Mesendoderm (in vitro differentiated cells): ENCODE data around the gene ERG.

Experiments used
- DNase-seq: peaks from one replicate; pipeline ENCODE4 v3.0.0; 2013
- H2AK5ac ChIP-seq: 2 replicates; pipeline ENCODE4 v1.6.1; 2013; ENCODE audit warnings: low read length, inconsistent platforms
- H2BK120ac ChIP-seq: 2 replicates; pipeline ENCODE4 v1.6.1; 2013; ENCODE audit warnings: low read depth, mild to moderate bottlenecking, low read length, moderate library complexity, mixed read lengths
- H2BK15ac ChIP-seq: replicated peaks from 2 replicates; pipeline ENCODE4 v1.6.1; 2013; ENCODE audit warnings: low read depth, mild to moderate bottlenecking, moderate library complexity
- H2BK5ac ChIP-seq: 2 replicates; pipeline ENCODE4 v1.6.1; 2013; ENCODE audit warnings: low read length, inconsistent platforms
- H3K18ac ChIP-seq: 2 replicates; pipeline ENCODE4 v1.6.1; 2013; ENCODE audit warnings: mild to moderate bottlenecking, low read length, mixed read lengths
- H3K23ac ChIP-seq: one replicate; pipeline ENCODE4 v1.6.1; 2013; ENCODE audit warnings: low read length
- H3K27ac ChIP-seq: 2 replicates; pipeline ENCODE4 v1.5.1; 2013; ENCODE audit warnings: low read depth, mild to moderate bottlenecking, inconsistent platforms, low read length, moderate library complexity
- H3K27me3 ChIP-seq: 2 replicates; pipeline ENCODE4 v1.6.1; 2013; ENCODE audit warnings: low read length, control low read depth, mild to moderate bottlenecking, inconsistent platforms; ENCODE audit not compliant: insufficient read depth, poor library complexity
- H3K36me3 ChIP-seq: 2 replicates; pipeline ENCODE4 v1.6.1; 2013; ENCODE audit warnings: low read length, inconsistent platforms; ENCODE audit not compliant: control insufficient read depth, insufficient read depth
- H3K4ac ChIP-seq: one replicate; pipeline ENCODE4 v1.6.1; 2013; ENCODE audit warnings: low read depth, mild to moderate bottlenecking, low read length, moderate library complexity
- H3K4me1 ChIP-seq: 2 replicates; pipeline ENCODE4 v1.6.1; 2013; ENCODE audit warnings: low read depth, low read length, inconsistent platforms; ENCODE audit not compliant: control insufficient read depth
- H3K4me2 ChIP-seq: 2 replicates; pipeline ENCODE4 v1.6.1; 2013; ENCODE audit warnings: low read length
- H3K4me3 ChIP-seq: 2 replicates; pipeline ENCODE4 v1.5.1; 2013; ENCODE audit warnings: mild to moderate bottlenecking, low read length
- H3K56ac ChIP-seq: one replicate; pipeline ENCODE4 v1.6.1; 2013; ENCODE audit warnings: low read length
- H3K79me1 ChIP-seq: 2 replicates; pipeline ENCODE4 v1.6.1; 2013; ENCODE audit warnings: low read length, inconsistent platforms
- H3K79me2 ChIP-seq: 2 replicates; pipeline ENCODE4 v1.6.1; 2013; ENCODE audit warnings: mild to moderate bottlenecking, low read length; ENCODE audit not compliant: control insufficient read depth, insufficient read depth
- H3K9ac ChIP-seq: 2 replicates; pipeline ENCODE4 v1.6.1; 2013; ENCODE audit warnings: low read length, inconsistent platforms
- H4K5ac ChIP-seq: one replicate; pipeline ENCODE4 v1.6.1; 2013; ENCODE audit warnings: low read length
- H4K8ac ChIP-seq: one replicate; pipeline ENCODE4 v1.6.1; 2013; ENCODE audit warnings: low read depth, mild to moderate bottlenecking, control low read depth, low read length, moderate library complexity
- WGBS: extraction: QIAGEN DNeasy Blood & Tissue Kit; methylation state at CpG from one replicate; pipeline ENCODE4 v1.1.7; 2013; ENCODE audit warnings: low lambda C conversion rate, missing lambda C conversion rate; ENCODE audit not compliant: insufficient coverage; ENCODE audit errors: extremely low coverage; 5-methylcytosine and 5-hydroxymethylcytosine counted together

ERG gene

DNA sequence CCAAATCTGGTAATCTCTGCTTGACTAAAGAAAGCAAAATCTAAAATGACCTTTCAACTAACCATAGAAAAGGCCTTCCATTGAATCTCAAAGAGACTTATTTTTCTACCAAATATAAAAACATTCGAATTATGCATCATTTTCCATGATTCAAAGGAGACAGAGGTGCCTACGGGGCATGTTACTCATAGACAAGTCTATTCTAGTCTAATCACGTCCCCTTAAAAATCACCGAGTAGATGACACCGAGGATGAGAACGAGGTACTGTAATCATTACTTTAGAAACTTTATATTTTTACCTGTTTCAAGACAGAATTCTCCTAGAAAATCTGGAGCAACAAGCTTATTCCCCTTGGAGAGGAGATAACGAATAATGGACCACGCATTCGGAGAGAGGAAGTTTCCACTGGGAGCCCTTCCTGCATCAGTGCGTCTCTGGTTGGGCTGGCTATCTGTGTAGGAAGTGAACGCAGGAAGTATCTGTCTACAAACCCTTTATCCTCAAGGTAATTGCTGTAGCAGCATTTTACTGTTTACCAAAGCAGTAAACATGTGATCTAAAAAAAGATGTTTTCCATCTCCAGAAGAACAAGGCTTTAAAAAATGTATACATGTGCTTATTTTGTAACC is 9.5 kb downstream of the ERG start:
- no CpG with 5 or more reads among the region's 11 CpGs for WGBS
- no peaks in the 10 kb centered on the region for H3K27me3 ChIP-seq

GRCh38 chr21:38487901-38488639 is 10.2 kb downstream of the ERG start:
- Histone ChIP-seq H3K79me2 (no peaks in the 10 kb centered on the region), H3K18ac (no peak overlapping the region)

More for the DNA sequence above, 9.5 kb downstream of the ERG start:
- no peak for DNase-seq
- no peak overlapping the region for H2BK15ac ChIP-seq
- H4K8ac ChIP-seq, result no peak overlapping the region
- H2BK120ac ChIP-seq, result no peak overlapping the region
- H3K79me1 ChIP-seq, result no peaks in the 10 kb centered on the region
- H3K4ac ChIP-seq, result no peak overlapping the region
- H3K4me1 ChIP-seq, result peaks cover 2% of the 10 kb centered on the region
- H3K79me2 ChIP-seq, result no peaks in the 10 kb centered on the region
- H3K36me3 ChIP-seq, result no peaks in the 10 kb centered on the region
- H3K4me2 ChIP-seq, result no peak overlapping the region
- no peak overlapping the region for H3K27ac ChIP-seq
- H3K56ac ChIP-seq, result no peak overlapping the region
- H4K5ac ChIP-seq, result no peak overlapping the region
- H3K4me3 ChIP-seq, result no peak overlapping the region
- no peak overlapping the region for H3K9ac ChIP-seq
- H3K18ac ChIP-seq, result no peak overlapping the region
- H3K23ac ChIP-seq, result no peak overlapping the region
- H2BK5ac ChIP-seq, result no peak overlapping the region
- no peak overlapping the region for H2AK5ac ChIP-seq

GRCh38 chr21:38486706-38487105 is 11.6 kb downstream of the ERG start:
- Histone ChIP-seq H3K4me3 (no peak overlapping the region), H2BK15ac (no peak overlapping the region), H3K36me3 (no peaks in the 10 kb centered on the region), H3K18ac (no peak overlapping the region), H2AK5ac (no peak overlapping the region), H3K4ac (no peak overlapping the region), H2BK5ac (no peak overlapping the region), H3K9ac (no peak overlapping the region), H3K4me1 (peaks cover 2% of the 10 kb centered on the region), H3K27ac (no peak overlapping the region), H4K5ac (no peak overlapping the region), H2BK120ac (no peak overlapping the region), H4K8ac (no peak overlapping the region), H3K79me2 (no peaks in the 10 kb centered on the region), H3K27me3 (no peaks in the 10 kb centered on the region), H3K4me2 (no peak overlapping the region), H3K56ac (no peak overlapping the region), H3K79me1 (no peaks in the 10 kb centered on the region), H3K23ac (no peak overlapping the region)
- DNase-seq, result no peak
- no CpG with 5 or more reads among the region's 6 CpGs for WGBS

More at GRCh38 chr21:38487901-38488639, 10.2 kb downstream of the ERG start:
- no peak overlapping the region for H4K8ac ChIP-seq
- H2AK5ac ChIP-seq, result no peak overlapping the region
- no peak overlapping the region for H3K4me2 ChIP-seq
- no peak overlapping the region for H4K5ac ChIP-seq
- WGBS, result no CpG with 5 or more reads among the region's 10 CpGs
- no peak overlapping the region for H3K9ac ChIP-seq
- H2BK15ac ChIP-seq, result no peak overlapping the region
- no peak overlapping the region for H3K27ac ChIP-seq
- no peak overlapping the region for H2BK120ac ChIP-seq
- H3K79me1 ChIP-seq, result no peaks in the 10 kb centered on the region
- H3K4me1 ChIP-seq, result peaks cover 2% of the 10 kb centered on the region
- DNase-seq, result no peak
- H3K4ac ChIP-seq, result no peak overlapping the region
- H3K27me3 ChIP-seq, result no peaks in the 10 kb centered on the region
- no peaks in the 10 kb centered on the region for H3K36me3 ChIP-seq
- H3K56ac ChIP-seq, result no peak overlapping the region
- H2BK5ac ChIP-seq, result no peak overlapping the region
- no peak overlapping the region for H3K4me3 ChIP-seq
- H3K23ac ChIP-seq, result no peak overlapping the region

DNA sequence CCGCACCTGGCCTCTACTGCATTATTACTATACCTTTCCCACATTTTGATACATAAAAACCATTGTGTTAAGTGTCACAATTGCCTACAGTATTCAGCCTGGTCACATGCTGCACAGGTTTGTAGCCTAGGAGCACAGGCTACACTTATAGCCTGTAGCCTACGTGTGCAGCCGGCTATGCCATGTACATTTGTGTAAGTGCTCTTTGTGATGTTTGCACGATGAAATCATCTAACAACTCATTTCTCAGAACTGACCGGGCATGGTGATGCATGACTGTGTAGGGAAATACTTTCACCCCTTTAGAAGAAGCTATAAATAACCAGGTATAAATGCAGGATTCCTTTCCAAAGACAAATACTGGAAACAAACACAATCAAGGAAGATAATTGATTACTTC is 12.1 kb downstream of the ERG start:
- no peak overlapping the region for H3K56ac ChIP-seq
- H3K23ac ChIP-seq, result no peak overlapping the region
- no peak overlapping the region for H4K8ac ChIP-seq
- no peak overlapping the region for H3K27ac ChIP-seq
- H2BK120ac ChIP-seq, result no peak overlapping the region
- no peak for DNase-seq
- no peak overlapping the region for H3K9ac ChIP-seq
- H3K79me1 ChIP-seq, result no peaks in the 10 kb centered on the region
- H3K18ac ChIP-seq, result no peak overlapping the region
- no peak overlapping the region for H2BK5ac ChIP-seq
- H3K27me3 ChIP-seq, result no peaks in the 10 kb centered on the region
- no peak overlapping the region for H2AK5ac ChIP-seq
- no peak overlapping the region for H3K4me3 ChIP-seq
- no peak overlapping the region for H4K5ac ChIP-seq
- no CpG with 5 or more reads among the region's 5 CpGs for WGBS
- H3K4me1 ChIP-seq, result peaks cover 2% of the 10 kb centered on the region
- H3K36me3 ChIP-seq, result no peaks in the 10 kb centered on the region
- H3K4me2 ChIP-seq, result no peak overlapping the region
- H3K79me2 ChIP-seq, result no peaks in the 10 kb centered on the region
- H3K4ac ChIP-seq, result no peak overlapping the region
- no peak overlapping the region for H2BK15ac ChIP-seq

- no peak overlapping the region for H2BK15ac ChIP-seq
- peaks cover 2% of the 10 kb centered on the region for H3K4me1 ChIP-seq
- H3K18ac ChIP-seq, result no peak overlapping the region
- no peak overlapping the region for H4K8ac ChIP-seq
- no CpG with 5 or more reads among the region's 12 CpGs for WGBS
- H3K23ac ChIP-seq, result no peak overlapping the region
- no peaks in the 10 kb centered on the region for H3K79me1 ChIP-seq
- no peak overlapping the region for H3K27ac ChIP-seq
- no peak overlapping the region for H3K56ac ChIP-seq
- no peaks in the 10 kb centered on the region for H3K27me3 ChIP-seq
- no peaks in the 10 kb centered on the region for H3K36me3 ChIP-seq
- H2BK120ac ChIP-seq, result no peak overlapping the region
- no peak overlapping the region for H2AK5ac ChIP-seq
- no peak overlapping the region for H3K4ac ChIP-seq
- DNase-seq, result no peak
- no peak overlapping the region for H4K5ac ChIP-seq
- no peak overlapping the region for H2BK5ac ChIP-seq
- no peak overlapping the region for H3K4me2 ChIP-seq
- no peak overlapping the region for H3K4me3 ChIP-seq
- H3K9ac ChIP-seq, result no peak overlapping the region
- no peaks in the 10 kb centered on the region for H3K79me2 ChIP-seq
These were observed 18.4 kb downstream of the ERG start for GRCh38 chr21:38479641-38480525.
